ENCODE measurements around the gene MICAL1. TPM values are rescaled to one million over a fixed set of nuclear protein-coding genes. Genes with fewer than 3 reads are reported as not detected.

Gene MICAL1
- total RNA-seq, 1 donor, result 26.1 TPM

DNA sequence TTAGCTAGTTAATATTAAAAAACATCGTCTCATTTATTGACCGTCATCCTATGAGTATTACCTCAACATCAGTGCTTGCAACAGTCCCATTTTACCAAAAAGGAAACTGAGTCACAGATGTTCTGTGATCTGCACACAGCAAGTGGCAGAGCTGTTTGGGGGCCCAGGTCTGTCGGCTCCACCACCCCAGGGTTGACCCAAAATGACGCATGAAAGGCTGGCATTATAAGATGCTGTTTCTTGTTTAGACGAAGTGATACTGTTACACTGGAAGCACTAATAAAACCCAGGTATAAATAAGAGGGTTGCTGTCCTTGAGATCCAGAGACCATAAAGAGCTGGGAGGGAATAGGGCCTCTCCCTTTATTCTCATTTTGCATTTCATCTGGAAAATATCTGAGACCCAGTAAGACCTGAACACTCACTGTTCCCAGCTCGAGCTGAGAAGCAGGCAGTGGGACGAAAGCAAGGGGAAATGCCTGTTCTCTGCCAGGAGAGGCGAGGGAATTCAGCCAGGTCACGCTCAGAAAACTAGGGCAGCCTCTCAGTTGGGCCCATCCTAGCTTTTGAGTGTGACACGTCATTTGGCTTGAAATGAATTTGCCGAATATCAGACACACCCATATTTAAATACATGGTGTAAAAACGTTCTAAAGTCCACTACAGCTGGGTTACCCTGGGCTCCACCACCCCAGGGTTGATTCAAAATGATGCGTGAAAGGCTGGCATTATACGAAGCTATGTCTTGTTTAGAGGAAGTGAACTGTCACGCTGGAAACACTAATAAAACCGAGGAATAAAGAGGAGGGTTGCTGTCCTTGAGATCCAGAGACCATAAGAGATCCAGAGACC, 1.4 kb upstream of the MICAL1 start:
- Histone ChIP-seq H3K79me2 (ENCODE audit: insufficient read depth, low read length) (no peaks in the 10 kb centered on the region), H3K9me3 (ENCODE audit: low read depth, low read length) (no peaks in the 10 kb centered on the region), H3K27ac (ENCODE audit: low read depth, low read length) (no peak overlapping the region), H3K27me3 (ENCODE audit: insufficient read depth, low read length) (no peaks in the 10 kb centered on the region), H3K36me3 (ENCODE audit: insufficient read depth, low read length) (peaks cover under 1% of the 10 kb centered on the region), H3K4me2 (ENCODE audit: insufficient read depth, low read length) (peak overlapping the region; percentile 90), H2AFZ (ENCODE audit: low read length) (no peak overlapping the region), H3K4me1 (ENCODE audit: insufficient read depth, low read length) (peaks cover 4% of the 10 kb centered on the region), H4K20me1 (ENCODE audit: insufficient read depth, low read length) (no peaks in the 10 kb centered on the region), H3K4me3 (ENCODE audit: insufficient read depth, low read length) (no peak overlapping the region)
- TF ChIP-seq, protein P1, sequence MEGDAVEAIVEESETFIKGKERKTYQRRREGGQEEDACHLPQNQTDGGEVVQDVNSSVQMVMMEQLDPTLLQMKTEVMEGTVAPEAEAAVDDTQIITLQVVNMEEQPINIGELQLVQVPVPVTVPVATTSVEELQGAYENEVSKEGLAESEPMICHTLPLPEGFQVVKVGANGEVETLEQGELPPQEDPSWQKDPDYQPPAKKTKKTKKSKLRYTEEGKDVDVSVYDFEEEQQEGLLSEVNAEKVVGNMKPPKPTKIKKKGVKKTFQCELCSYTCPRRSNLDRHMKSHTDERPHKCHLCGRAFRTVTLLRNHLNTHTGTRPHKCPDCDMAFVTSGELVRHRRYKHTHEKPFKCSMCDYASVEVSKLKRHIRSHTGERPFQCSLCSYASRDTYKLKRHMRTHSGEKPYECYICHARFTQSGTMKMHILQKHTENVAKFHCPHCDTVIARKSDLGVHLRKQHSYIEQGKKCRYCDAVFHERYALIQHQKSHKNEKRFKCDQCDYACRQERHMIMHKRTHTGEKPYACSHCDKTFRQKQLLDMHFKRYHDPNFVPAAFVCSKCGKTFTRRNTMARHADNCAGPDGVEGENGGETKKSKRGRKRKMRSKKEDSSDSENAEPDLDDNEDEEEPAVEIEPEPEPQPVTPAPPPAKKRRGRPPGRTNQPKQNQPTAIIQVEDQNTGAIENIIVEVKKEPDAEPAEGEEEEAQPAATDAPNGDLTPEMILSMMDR (IDR thresholded peaks at IDR 0.05; ENCODE audit: extremely low read depth, low read depth, low read length), result no peak
- peak; percentile 78 for DNase-seq (ENCODE audit: insufficient read length, low spot score, missing footprints)

DNA sequence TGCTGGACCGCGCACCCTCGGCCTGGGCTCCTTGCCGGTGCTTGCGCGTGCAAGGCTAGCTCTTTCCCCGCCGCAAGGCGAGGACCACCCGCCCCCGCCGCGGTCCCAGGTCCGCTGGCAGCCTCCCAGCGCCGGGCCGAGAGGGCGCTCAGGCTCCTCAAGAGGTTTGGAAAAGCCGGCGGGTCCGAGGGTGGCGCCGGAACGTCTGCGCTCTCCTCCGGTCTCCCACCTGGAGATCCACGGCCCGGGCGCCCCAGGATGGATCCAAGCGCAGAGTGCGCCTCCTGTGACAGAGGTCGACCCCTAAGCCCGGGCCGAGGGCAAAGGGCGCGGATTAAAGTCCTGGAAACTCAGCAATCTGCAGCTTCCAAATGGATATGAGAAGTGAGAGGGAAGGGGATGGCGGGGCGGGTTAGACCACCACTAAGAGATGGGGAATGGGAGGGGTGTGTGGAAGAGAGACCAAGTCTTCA, 575 bp upstream of the MICAL1 start:
- TF ChIP-seq, protein P1 (IDR thresholded peaks at IDR 0.05; ENCODE audit: extremely low read depth, low read depth, low read length), result no peak
- Histone ChIP-seq H2AFZ (ENCODE audit: low read length) (peak overlapping the region; percentile 41), H3K4me2 (ENCODE audit: insufficient read depth, low read length) (peak overlapping the region; percentile 90), H3K4me1 (ENCODE audit: insufficient read depth, low read length) (peaks cover 4% of the 10 kb centered on the region), H3K27ac (ENCODE audit: low read depth, low read length) (no peak overlapping the region), H3K36me3 (ENCODE audit: insufficient read depth, low read length) (peaks cover 4% of the 10 kb centered on the region), H4K20me1 (ENCODE audit: insufficient read depth, low read length) (no peaks in the 10 kb centered on the region), H3K79me2 (ENCODE audit: insufficient read depth, low read length) (no peaks in the 10 kb centered on the region), H3K9me3 (ENCODE audit: low read depth, low read length) (no peaks in the 10 kb centered on the region), H3K27me3 (ENCODE audit: insufficient read depth, low read length) (no peaks in the 10 kb centered on the region), H3K4me3 (ENCODE audit: insufficient read depth, low read length) (peak overlapping the region; percentile 79)
- DNase-seq (ENCODE audit: insufficient read length, low spot score, missing footprints), result peak; percentile 82

DNA sequence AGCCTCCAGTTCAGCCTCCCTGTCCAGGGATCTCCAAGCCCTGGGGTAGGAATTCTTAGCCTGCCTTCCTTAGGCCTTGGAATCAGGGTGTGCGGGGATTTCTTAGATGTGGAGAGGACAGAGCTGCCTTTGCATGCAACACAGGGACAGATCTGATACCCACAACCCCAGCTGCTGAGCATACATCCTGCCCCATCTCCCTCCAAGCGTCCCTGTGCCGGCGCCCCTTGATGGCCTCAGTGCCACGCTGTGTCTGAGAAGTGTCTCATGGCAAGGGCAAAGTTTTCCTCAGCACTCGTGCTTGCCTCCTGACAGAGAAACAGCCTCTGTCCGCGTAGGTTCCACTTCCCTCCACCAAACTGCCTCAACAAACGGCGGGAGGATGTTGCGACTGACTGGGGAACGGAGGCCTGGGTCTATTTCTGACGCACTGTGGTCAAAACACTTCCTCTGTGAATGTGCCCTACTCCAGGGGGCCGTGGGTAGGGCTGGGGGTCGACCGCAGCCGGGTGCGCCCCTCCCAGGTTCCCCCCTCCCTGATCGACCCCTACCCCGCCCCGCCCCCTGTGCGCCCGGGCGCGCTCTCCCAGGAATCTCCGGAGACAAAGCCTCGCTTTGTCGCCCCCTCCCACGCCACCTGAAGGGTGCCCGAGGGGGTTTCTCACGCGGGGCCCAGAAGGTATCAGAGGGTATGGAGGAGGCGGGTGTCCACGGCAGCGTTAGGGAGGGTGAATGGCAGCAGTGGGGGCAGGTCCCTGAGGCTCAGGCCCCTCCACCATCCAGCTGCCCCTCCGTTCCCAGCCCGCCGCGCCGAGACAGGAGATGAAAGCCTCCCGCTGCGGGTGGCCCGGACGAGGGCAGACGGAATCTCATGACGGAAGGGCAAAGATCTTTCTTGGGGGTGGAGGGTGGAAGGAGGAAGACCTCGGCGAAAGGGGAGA, 806 bp downstream of the MICAL1 start:
- H3K79me2 ChIP-seq (ENCODE audit: insufficient read depth, low read length), result no peaks in the 10 kb centered on the region
- no peaks in the 10 kb centered on the region for H4K20me1 ChIP-seq (ENCODE audit: insufficient read depth, low read length)
- no peak overlapping the region for H3K27ac ChIP-seq (ENCODE audit: low read depth, low read length)
- H2AFZ ChIP-seq (ENCODE audit: low read length), result peak overlapping the region; percentile 92
- TF ChIP-seq, protein P1 (IDR thresholded peaks at IDR 0.05; ENCODE audit: extremely low read depth, low read depth, low read length), result no peak
- H3K4me2 ChIP-seq (ENCODE audit: insufficient read depth, low read length), result peak overlapping the region; percentile 90
- no peaks in the 10 kb centered on the region for H3K27me3 ChIP-seq (ENCODE audit: insufficient read depth, low read length)
- peak overlapping the region; percentile 79 for H3K4me3 ChIP-seq (ENCODE audit: insufficient read depth, low read length)
- peaks cover 4% of the 10 kb centered on the region for H3K36me3 ChIP-seq (ENCODE audit: insufficient read depth, low read length)
- H3K9me3 ChIP-seq (ENCODE audit: low read depth, low read length), result no peaks in the 10 kb centered on the region
- peak; percentile 91 for DNase-seq (ENCODE audit: insufficient read length, low spot score, missing footprints)
- peaks cover 4% of the 10 kb centered on the region for H3K4me1 ChIP-seq (ENCODE audit: insufficient read depth, low read length)

Measured in osteoblast (primary cell).